Measurements from ENCODE around the gene AMN. TPM values are rescaled to one million over a fixed set of nuclear protein-coding genes. Genes with fewer than 3 reads are reported as not detected.

The AMN gene
- total and polyA plus RNA-seq, 2 experiments from 2014 or later = 0.69 to 1.2 TPM

GRCh38 chr14:102888748-102889147, 33.7 kb upstream of the AMN start:
- Histone ChIP-seq H4K20me1 (replicated peaks; ENCODE audit: insufficient read depth) (no peaks in the 10 kb centered on the region), H2AFZ (no peak overlapping the region), H3K27me3 (ENCODE audit: insufficient read depth) (no peaks in the 10 kb centered on the region), H3K9me2 (ENCODE audit: insufficient read depth) (no peaks in the 10 kb centered on the region), H3K36me3 (ENCODE audit: insufficient read depth) (no peaks in the 10 kb centered on the region), H3K27ac (ENCODE audit: low read depth) (no peak overlapping the region), H3K79me2 (replicated peaks; ENCODE audit: insufficient read depth) (no peaks in the 10 kb centered on the region), H3K4me3 (no peak overlapping the region), H3K4me1 (ENCODE audit: insufficient read depth) (no peaks in the 10 kb centered on the region), H3F3A (replicated peaks; ENCODE audit: low read depth) (no peaks in the 10 kb centered on the region), H3K4me2 (no peak overlapping the region)
- H3K4me1 Mint-ChIP-seq = peaks cover 6% of the 10 kb centered on the region; the same call in 1 of the 3 replicates
- no peak for TF ChIP-seq POLR2AphosphoS5 (IDR thresholded peaks at IDR 0.05; ENCODE audit: low read depth)
- TF ChIP-seq, protein P1, sequence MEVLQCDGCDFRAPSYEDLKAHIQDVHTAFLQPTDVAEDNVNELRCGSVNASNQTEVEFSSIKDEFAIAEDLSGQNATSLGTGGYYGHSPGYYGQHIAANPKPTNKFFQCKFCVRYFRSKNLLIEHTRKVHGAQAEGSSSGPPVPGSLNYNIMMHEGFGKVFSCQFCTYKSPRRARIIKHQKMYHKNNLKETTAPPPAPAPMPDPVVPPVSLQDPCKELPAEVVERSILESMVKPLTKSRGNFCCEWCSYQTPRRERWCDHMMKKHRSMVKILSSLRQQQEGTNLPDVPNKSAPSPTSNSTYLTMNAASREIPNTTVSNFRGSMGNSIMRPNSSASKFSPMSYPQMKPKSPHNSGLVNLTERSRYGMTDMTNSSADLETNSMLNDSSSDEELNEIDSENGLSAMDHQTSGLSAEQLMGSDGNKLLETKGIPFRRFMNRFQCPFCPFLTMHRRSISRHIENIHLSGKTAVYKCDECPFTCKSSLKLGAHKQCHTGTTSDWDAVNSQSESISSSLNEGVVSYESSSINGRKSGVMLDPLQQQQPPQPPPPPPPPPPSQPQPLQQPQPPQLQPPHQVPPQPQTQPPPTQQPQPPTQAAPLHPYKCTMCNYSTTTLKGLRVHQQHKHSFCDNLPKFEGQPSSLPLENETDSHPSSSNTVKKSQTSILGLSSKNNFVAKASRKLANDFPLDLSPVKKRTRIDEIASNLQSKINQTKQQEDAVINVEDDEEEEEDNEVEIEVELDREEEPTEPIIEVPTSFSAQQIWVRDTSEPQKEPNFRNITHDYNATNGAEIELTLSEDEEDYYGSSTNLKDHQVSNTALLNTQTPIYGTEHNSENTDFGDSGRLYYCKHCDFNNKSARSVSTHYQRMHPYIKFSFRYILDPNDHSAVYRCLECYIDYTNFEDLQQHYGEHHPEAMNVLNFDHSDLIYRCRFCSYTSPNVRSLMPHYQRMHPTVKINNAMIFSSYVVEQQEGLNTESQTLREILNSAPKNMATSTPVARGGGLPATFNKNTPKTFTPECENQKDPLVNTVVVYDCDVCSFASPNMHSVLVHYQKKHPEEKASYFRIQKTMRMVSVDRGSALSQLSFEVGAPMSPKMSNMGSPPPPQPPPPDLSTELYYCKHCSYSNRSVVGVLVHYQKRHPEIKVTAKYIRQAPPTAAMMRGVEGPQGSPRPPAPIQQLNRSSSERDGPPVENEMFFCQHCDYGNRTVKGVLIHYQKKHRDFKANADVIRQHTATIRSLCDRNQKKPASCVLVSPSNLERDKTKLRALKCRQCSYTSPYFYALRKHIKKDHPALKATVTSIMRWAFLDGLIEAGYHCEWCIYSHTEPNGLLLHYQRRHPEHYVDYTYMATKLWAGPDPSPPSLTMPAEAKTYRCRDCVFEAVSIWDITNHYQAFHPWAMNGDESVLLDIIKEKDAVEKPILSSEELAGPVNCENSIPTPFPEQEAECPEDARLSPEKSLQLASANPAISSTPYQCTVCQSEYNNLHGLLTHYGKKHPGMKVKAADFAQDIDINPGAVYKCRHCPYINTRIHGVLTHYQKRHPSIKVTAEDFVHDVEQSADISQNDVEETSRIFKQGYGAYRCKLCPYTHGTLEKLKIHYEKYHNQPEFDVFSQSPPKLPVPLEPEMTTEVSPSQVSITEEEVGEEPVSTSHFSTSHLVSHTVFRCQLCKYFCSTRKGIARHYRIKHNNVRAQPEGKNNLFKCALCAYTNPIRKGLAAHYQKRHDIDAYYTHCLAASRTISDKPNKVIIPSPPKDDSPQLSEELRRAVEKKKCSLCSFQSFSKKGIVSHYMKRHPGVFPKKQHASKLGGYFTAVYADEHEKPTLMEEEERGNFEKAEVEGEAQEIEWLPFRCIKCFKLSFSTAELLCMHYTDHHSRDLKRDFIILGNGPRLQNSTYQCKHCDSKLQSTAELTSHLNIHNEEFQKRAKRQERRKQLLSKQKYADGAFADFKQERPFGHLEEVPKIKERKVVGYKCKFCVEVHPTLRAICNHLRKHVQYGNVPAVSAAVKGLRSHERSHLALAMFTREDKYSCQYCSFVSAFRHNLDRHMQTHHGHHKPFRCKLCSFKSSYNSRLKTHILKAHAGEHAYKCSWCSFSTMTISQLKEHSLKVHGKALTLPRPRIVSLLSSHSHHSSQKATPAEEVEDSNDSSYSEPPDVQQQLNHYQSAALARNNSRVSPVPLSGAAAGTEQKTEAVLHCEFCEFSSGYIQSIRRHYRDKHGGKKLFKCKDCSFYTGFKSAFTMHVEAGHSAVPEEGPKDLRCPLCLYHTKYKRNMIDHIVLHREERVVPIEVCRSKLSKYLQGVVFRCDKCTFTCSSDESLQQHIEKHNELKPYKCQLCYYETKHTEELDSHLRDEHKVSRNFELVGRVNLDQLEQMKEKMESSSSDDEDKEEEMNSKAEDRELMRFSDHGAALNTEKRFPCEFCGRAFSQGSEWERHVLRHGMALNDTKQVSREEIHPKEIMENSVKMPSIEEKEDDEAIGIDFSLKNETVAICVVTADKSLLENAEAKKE (CRISPR knock-in tag; IDR thresholded peaks at IDR 0.05) = no peak
- ATAC-seq (no peak), DNase-seq (ENCODE audit: low spot score) (no peak)
- no peak overlapping the region for H3K27ac Mint-ChIP-seq
- no peak overlapping the region for H3K4me3 Mint-ChIP-seq
- no peaks in the 10 kb centered on the region for H3K27me3 Mint-ChIP-seq (ENCODE audit: insufficient read depth, low read depth, poor library complexity)
- no peaks in the 10 kb centered on the region for H3K36me3 Mint-ChIP-seq (ENCODE audit: low read depth)
- H3K9me3 Mint-ChIP-seq = no peaks in the 10 kb centered on the region

GRCh38 chr14:102889615-102890014, 32.8 kb upstream of the AMN start:
- H3K4me3 ChIP-seq = no peak overlapping the region
- H3K27me3 ChIP-seq (ENCODE audit: insufficient read depth) = no peaks in the 10 kb centered on the region
- H2AFZ ChIP-seq = no peak overlapping the region
- no peaks in the 10 kb centered on the region for H3F3A ChIP-seq (replicated peaks; ENCODE audit: low read depth)
- H3K9me2 ChIP-seq (ENCODE audit: insufficient read depth) = no peaks in the 10 kb centered on the region
- DNase-seq (ENCODE audit: low spot score) = no peak
- TF ChIP-seq CREB1 (CRISPR knock-in tag; IDR thresholded peaks at IDR 0.05; ENCODE audit: low read depth) (no peak), ETS1 (IDR thresholded peaks at IDR 0.05) (no peak), STAT1 (IDR thresholded peaks at IDR 0.05; ENCODE audit: unreplicated experiment) (no peak), NANOG (IDR thresholded peaks at IDR 0.05; ENCODE audit: borderline replicate concordance) (no peak)
- H3K27ac ChIP-seq (ENCODE audit: low read depth) = no peak overlapping the region
- H4K20me1 ChIP-seq (replicated peaks; ENCODE audit: insufficient read depth) = no peaks in the 10 kb centered on the region
- H3K4me1 ChIP-seq (ENCODE audit: insufficient read depth) = no peaks in the 10 kb centered on the region
- Mint-ChIP-seq H3K9me3 (no peaks in the 10 kb centered on the region), H3K4me3 (no peak overlapping the region), H3K36me3 (ENCODE audit: low read depth) (no peaks in the 10 kb centered on the region), H3K4me1 (peaks cover 6% of the 10 kb centered on the region; the same call in 1 of the 3 replicates), H3K27me3 (ENCODE audit: insufficient read depth, low read depth, poor library complexity) (no peaks in the 10 kb centered on the region), H3K27ac (no peak overlapping the region)
- no peak for ATAC-seq
- H3K79me2 ChIP-seq (replicated peaks; ENCODE audit: insufficient read depth) = no peaks in the 10 kb centered on the region
- H3K4me2 ChIP-seq = no peak overlapping the region
- H3K36me3 ChIP-seq (ENCODE audit: insufficient read depth) = no peaks in the 10 kb centered on the region

All from GM23338 (cell line).